ENCODE results near the gene ZNF468.
"Not testable (repeated sequence)": the region's sequence is repeated elsewhere in the genome, so short reads cannot be mapped to it uniquely, and the experiment has no call there.

GRCh38 chr19:52829866-52830265 lies 27.6 kb downstream of the ZNF468 start:
- not testable (repeated sequence) for TF ChIP-seq CTCF (IDR thresholded peaks at IDR 0.05; ENCODE audit: low read length); EZH2 (optimal IDR thresholded peaks at IDR 0.05; ENCODE audit: low read depth, low read length); EZH2phosphoT487 (IDR thresholded peaks at IDR 0.05; ENCODE audit: low read length)

All from MM.1S (cell line).